Effector memory CD8-positive, alpha-beta T cell (primary cell): ENCODE measurements around the gene LRBA.
A peak's percentile ranks its signal among the peaks of the same experiment; 100 is the strongest.

ENCODE experiments used
- ATAC-seq: fragments of 150-1000 bp; cut with Tn5 transposase; replicated peaks from 2 replicates; pipeline ENCODE4 v1.10.0; 2021; ENCODE audit warnings: mild to moderate bottlenecking, moderate library complexity
- DNase-seq, 3 experiments: peaks; one replicate each; pipeline ENCODE4 v3.0.0; 2021
- H3K27ac Mint-ChIP-seq, 2 donors: one replicate each; pipeline ENCODE4 v1.8.0; 2022; ENCODE audit warnings: mild to moderate bottlenecking in 2 of 2, mixed read lengths in 2 of 2, moderate library complexity in 2 of 2
- H3K27me3 Mint-ChIP-seq, 2 donors: one replicate each; pipeline ENCODE4 v1.8.0; 2022; ENCODE audit warnings: mixed read lengths in 2 of 2
- H3K36me3 Mint-ChIP-seq: one replicate; pipeline ENCODE4 v1.8.0; 2022; ENCODE audit warnings: mild to moderate bottlenecking, moderate library complexity, mixed read lengths; ENCODE audit not compliant: insufficient read depth
- H3K4me1 Mint-ChIP-seq, 2 donors: one replicate each; pipeline ENCODE4 v1.8.0; 2022; ENCODE audit warnings: low read depth in 2 of 2, mixed read lengths in 2 of 2
- H3K4me3 Mint-ChIP-seq, 2 donors: one replicate each; pipeline ENCODE4 v1.8.0; 2022; ENCODE audit warnings: mild to moderate bottlenecking in 2 of 2, mixed read lengths in 2 of 2, moderate library complexity in 2 of 2
- H3K9me3 Mint-ChIP-seq, 2 donors: one replicate each; pipeline ENCODE4 v1.8.0; 2022; ENCODE audit warnings: mixed read lengths in 2 of 2

The LRBA gene

DNA sequence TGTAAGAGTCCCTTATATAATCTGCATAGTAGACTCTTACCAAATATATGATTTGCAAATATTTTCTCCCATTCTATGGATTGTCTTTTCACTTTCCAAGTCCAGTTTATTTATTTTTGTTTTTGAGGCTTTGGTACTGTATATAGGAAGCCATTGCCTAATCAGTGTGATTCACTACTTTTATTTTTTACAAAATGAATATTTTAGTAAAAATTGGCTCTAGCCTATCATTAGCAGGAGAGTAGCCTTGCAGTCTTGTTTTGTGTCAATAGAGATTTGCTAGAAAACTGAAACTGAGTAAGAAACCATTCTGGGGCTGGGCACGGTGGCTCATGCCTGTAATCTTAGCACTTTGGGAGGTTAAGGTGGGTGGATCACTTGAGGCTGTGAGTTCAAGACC is 633.1 kb downstream of the LRBA start:
- Mint-ChIP-seq H3K27ac (no peak overlapping the region), H3K27me3 (no peaks in the 10 kb centered on the region), H3K4me1 (no peaks in the 10 kb centered on the region), H3K36me3 (no peaks in the 10 kb centered on the region), H3K9me3 (no peaks in the 10 kb centered on the region), H3K4me3 (no peak overlapping the region)
- DNase-seq (no peak), ATAC-seq (no peak)

DNA sequence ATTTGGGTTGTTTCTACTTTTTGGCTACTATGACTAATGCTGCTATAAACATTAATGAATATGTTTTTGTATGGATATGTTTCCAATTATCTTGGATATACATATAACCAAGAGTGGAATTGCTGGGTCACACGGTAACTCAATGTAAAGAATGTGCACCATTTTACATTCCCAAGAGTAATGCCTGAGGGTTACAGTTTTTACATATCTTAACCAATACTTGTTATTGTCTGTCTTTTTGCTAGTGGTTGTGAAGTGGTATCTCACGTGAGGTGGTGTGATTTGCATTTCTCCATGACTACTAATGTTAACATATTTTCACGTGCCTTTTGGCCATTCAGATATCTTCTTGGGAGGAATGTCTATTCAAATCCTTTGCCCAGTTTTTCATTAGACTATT is 633.5 kb downstream of the LRBA start:
- no peaks in the 10 kb centered on the region for H3K9me3 Mint-ChIP-seq

DNA sequence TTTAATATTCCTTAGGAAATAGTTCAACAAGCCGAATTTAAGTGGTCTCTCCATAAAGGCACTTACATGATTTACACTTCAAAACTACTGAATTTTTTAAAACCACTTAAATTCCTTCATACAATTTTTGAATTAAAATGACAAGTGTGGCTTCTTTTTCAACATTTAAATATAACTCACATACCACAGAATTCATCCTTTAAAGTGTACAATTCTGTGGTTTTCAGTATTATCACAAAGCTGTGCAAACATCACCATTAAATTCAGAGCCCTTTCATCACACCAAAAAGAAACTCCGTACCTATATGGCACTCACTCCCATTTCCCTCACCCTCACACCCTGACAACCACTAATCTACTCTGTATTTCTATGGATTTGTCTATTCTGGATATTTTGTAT is 634.0 kb downstream of the LRBA start:
- no peaks in the 10 kb centered on the region for H3K27me3 Mint-ChIP-seq
- no peaks in the 10 kb centered on the region for H3K36me3 Mint-ChIP-seq
- no peak for ATAC-seq
- H3K4me1 Mint-ChIP-seq: no peaks in the 10 kb centered on the region
- H3K4me3 Mint-ChIP-seq: no peak overlapping the region
- DNase-seq: no peak
- H3K9me3 Mint-ChIP-seq: no peaks in the 10 kb centered on the region
- no peak overlapping the region for H3K27ac Mint-ChIP-seq

More for the DNA sequence above, 633.5 kb downstream of the LRBA start:
- H3K4me1 Mint-ChIP-seq: no peaks in the 10 kb centered on the region
- H3K27me3 Mint-ChIP-seq: no peaks in the 10 kb centered on the region
- H3K36me3 Mint-ChIP-seq: no peaks in the 10 kb centered on the region
- ATAC-seq (no peak), DNase-seq (no peak)
- H3K27ac Mint-ChIP-seq: no peak overlapping the region
- no peak overlapping the region for H3K4me3 Mint-ChIP-seq

DNA sequence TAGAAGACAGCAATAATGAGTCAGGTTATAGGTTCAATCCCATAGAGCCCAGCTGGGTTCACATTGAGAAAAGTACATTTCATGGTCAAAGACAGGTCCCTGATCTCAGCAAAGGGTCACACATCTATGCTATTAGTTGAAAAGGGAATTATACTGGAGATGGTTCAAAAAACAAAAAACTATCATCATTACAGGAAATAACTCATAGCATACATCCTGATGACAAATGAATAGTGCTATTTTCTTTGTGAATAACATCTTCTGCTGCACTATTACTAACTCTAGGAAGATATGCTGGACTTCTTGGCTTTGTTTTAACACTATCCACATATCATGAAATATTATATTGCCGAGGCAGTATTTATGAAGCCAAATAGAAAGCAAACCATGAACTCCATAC is 635.6 kb downstream of the LRBA start:
- Mint-ChIP-seq H3K4me1 (peaks cover 0 to 2% of the 10 kb centered on the region in 2 donors), H3K27ac (no peak overlapping the region), H3K9me3 (no peaks in the 10 kb centered on the region), H3K27me3 (no peaks in the 10 kb centered on the region), H3K36me3 (no peaks in the 10 kb centered on the region), H3K4me3 (no peak overlapping the region)
- DNase-seq (no peak), ATAC-seq (no peak)

DNA sequence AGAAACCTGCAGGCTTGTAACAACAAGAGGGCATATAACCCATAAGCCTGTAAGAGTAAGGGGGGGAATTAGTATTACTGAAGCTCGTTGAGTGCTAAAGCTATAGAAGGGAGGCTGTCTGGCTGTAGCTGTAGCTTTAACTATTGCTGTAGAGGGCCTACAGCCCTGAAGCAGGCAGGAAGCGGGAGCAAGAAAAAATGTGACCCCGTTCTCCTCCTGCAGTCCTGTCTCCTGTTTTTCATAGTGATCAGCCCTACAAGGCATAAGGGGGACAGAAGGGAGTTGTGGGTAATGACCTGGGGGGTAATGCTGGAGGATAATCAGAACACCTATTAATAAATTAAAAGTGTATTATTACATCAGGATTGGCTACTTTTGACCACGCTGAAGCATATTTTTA is 640.1 kb downstream of the LRBA start:
- Mint-ChIP-seq H3K27me3 (no peaks in the 10 kb centered on the region), H3K4me1 (peaks cover 0 to 2% of the 10 kb centered on the region in 2 donors), H3K4me3 (no peak overlapping the region), H3K27ac (no peak overlapping the region), H3K36me3 (no peaks in the 10 kb centered on the region), H3K9me3 (no peaks in the 10 kb centered on the region)
- ATAC-seq: no peak
- DNase-seq: no peak

DNA sequence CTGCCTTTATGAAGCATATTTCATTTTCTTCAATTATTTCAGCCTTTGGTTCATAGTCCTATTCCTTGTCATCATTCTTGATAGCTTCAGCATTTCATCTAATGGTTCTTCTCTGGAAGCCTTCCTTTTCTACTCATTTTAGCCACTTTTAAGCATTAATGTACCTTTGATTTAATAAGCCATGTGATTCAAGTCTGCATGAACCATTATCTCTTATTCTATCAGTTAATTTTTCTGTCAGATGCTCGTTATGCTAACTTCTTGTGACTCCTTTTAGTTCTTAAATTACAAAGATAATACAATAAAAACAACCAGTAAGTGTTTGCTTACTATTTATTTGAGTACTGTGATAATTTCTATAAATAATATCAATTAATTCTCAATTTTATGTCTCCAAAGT is 643.2 kb downstream of the LRBA start:
- DNase-seq: no peak
- H3K9me3 Mint-ChIP-seq: no peaks in the 10 kb centered on the region
- no peak overlapping the region for H3K27ac Mint-ChIP-seq
- H3K4me1 Mint-ChIP-seq: peaks cover 2 to 4% of the 10 kb centered on the region in 2 donors
- H3K36me3 Mint-ChIP-seq: no peaks in the 10 kb centered on the region
- H3K27me3 Mint-ChIP-seq: no peaks in the 10 kb centered on the region
- no peak overlapping the region for H3K4me3 Mint-ChIP-seq
- no peak for ATAC-seq

DNA sequence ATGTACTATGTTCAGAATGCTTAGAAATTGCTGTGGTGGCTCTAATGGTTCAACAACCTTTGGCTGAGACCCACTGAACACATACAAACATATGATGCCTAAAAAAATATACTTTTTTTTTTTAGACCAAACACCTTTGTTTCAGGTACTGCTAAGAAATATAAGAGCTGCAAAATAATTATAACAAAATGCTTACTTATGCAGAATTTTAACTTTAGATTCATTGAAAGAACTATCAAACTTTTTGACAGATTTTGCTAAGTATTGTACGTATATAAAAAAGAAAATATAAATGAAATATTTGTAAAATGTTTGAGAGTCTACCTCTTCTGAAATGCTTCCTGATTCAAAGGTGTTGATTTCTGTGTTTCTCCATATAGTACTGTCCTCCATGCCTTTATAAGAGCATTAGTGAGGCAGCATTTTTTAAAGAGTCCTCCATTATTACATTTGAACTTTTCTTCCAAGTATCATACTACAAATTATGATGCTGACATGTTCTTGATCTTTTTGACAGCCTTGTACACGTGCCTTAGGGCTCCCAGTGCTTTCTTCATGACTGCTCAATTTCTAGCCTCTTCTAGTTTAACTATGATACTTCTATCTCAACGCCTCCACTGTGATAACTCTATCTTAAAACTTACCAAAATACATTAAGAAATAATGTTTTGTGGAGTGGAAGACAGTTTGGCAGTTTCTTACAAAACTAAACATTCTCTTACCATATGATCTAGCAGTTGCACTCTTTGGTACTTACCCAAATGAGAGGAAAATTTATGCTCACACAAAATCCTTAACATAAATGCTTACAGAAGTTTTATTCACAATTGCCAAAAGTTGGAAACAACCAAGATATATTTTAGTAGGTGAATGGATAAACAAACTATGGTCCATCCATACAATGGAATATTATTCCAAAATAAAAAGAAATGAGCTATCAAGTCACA is 645.4 kb downstream of the LRBA start:
- peak overlapping the region in 1 of 2 donors; percentile 61 for H3K27ac Mint-ChIP-seq

DNA sequence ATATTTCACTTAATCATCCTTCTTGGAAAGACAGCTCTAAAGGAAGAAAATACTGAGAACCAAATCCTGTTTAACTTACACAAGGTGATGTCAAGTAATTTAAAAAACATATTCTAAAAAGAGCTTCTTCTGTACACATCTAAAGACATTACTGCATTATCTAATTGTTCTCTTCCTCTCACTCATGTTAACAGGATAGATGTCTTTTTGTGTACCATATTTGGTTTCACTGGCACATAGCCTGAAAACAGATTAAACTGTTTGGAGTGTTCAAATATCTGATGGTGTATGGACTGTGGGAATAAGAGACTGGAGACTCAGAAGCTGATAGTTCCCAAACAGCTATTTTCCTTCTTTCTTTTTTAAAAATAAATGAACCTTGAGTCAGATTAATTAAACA is 646.4 kb downstream of the LRBA start:
- H3K36me3 Mint-ChIP-seq: no peaks in the 10 kb centered on the region
- H3K9me3 Mint-ChIP-seq: no peaks in the 10 kb centered on the region
- no peak overlapping the region for H3K4me3 Mint-ChIP-seq
- DNase-seq (no peak), ATAC-seq (no peak)
- peaks cover 0 to 15% of the 10 kb centered on the region in 2 donors for H3K4me1 Mint-ChIP-seq
- H3K27me3 Mint-ChIP-seq: no peaks in the 10 kb centered on the region
- H3K27ac Mint-ChIP-seq: peak overlapping the region in 1 of 2 donors; percentile 70

More for the DNA sequence above, 645.4 kb downstream of the LRBA start:
- DNase-seq (no peak), ATAC-seq (no peak)
- no peaks in the 10 kb centered on the region for H3K36me3 Mint-ChIP-seq
- H3K27me3 Mint-ChIP-seq: no peaks in the 10 kb centered on the region
- peaks cover 0 to 7% of the 10 kb centered on the region in 2 donors for H3K4me1 Mint-ChIP-seq
- H3K4me3 Mint-ChIP-seq: no peak overlapping the region
- H3K9me3 Mint-ChIP-seq: no peaks in the 10 kb centered on the region

DNA sequence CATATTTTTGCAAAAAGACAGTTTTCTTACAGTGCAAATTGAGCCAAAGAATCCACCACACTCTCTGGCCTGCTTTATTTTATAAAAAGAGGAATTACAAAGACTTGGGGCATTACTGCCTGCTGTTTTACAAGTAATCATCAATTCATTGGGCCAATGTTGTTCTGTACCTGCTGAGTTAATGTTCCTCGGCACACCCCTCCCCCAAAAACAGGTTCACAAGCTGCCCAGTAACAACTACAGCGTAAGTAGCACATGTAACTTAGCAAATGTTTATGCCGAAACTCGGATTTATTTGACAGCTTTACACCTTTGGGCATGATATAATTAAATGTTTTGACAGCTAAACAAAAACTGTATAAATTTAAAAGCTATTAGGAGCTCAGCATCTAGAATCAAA is 647.8 kb downstream of the LRBA start:
- H3K27ac Mint-ChIP-seq: no peak overlapping the region
- H3K4me1 Mint-ChIP-seq: peaks cover 0 to 24% of the 10 kb centered on the region in 2 donors
- no peak overlapping the region for H3K4me3 Mint-ChIP-seq
- no peaks in the 10 kb centered on the region for H3K27me3 Mint-ChIP-seq
- H3K36me3 Mint-ChIP-seq: no peaks in the 10 kb centered on the region
- H3K9me3 Mint-ChIP-seq: no peaks in the 10 kb centered on the region
- ATAC-seq: no peak
- no peak for DNase-seq

DNA sequence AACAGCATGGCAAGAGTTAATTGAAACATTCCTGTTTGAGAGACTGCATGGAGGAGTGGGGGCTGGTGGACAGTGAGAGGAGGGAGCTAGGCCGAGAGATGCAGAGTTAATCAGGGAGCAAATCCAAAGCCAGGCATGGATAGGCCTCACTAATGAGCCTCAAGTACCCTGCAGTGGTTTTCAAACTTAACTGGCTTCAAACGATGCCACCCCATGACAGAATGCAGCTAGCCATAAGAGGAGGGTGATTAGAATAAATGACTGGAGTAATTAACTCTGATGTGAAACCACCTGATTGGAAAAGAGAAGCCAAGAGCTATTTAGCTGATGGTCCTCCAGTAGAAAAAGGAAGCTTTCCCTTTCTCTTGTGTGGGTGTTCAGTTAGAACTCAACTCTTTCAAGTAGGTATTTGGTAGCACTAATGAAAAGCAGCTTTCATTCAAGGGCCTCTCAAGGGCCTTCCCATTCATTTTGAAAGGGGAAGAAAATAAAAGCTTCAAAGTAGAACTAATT is 648.5 kb downstream of the LRBA start:
- H3K27ac Mint-ChIP-seq: no peak overlapping the region
- H3K36me3 Mint-ChIP-seq: no peaks in the 10 kb centered on the region
- no peak overlapping the region for H3K4me3 Mint-ChIP-seq
- DNase-seq (no peak), ATAC-seq (no peak)
- H3K4me1 Mint-ChIP-seq: peaks cover 0 to 29% of the 10 kb centered on the region in 2 donors
- H3K27me3 Mint-ChIP-seq: no peaks in the 10 kb centered on the region
- no peaks in the 10 kb centered on the region for H3K9me3 Mint-ChIP-seq

DNA sequence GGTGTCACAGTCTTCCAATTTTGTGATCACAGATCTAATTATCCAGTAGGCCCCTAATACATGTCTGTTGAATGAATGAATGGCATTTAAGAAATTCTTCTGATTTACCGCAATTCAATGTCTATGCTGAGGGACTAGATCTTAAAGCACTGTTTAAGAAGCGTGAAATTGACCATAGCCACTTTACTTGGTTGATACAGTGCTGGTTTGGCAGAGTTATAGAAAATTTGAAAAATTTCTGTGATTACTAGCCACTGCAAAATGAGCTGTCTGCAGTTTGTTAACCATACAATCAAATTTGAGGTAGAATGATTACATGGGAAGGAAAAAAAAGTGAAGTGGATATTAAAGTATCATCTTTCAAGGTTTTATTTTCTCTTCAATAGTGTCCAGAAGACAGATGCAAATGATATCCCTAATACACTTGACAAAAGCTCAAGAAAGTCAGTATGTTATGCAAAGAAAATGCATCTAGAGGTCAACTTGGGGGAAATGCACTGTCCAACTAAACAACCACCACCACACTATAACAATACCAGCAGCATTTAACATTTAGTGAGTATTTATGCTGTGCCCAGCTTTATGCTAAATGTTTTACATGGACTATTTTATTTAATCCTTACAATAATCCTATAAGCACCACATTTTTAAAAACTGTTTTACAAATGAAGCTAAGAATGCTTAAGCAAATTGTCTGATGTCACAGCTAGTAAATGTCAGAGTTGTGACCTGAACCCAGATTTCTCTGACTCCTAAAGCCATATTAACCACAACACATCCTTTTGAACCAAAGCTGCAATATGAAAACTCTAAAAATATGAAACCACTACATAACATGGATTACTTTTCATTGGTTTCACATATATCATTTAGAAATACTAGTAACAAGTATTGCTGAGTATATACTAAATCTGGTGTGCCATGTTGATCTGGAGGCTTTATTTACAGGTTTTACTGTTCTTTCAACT is 651.1 kb downstream of the LRBA start:
- Mint-ChIP-seq H3K4me1 (peaks cover 2 to 32% of the 10 kb centered on the region in 2 donors), H3K9me3 (no peaks in the 10 kb centered on the region), H3K4me3 (no peak overlapping the region), H3K36me3 (no peaks in the 10 kb centered on the region), H3K27ac (no peak overlapping the region), H3K27me3 (no peaks in the 10 kb centered on the region)
- no peak for ATAC-seq
- no peak for DNase-seq

DNA sequence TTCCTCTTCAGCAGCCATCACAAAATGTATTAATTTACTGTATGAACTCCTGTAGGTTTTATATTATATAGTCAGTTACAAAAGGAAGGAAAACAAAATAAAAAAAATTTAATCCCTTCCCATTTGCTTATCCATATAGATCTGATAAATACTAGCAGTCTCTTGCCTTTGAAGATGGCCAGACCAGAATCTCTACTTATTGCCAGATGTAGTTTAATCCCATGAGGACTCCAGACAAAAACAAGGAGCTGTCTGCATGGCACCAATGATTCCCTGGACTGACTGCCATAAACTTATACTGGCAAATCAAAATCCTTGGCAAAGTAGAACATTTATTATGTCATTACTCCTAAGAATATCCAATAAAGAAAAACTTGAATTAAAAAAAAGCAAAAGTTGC is 656.4 kb downstream of the LRBA start:
- Mint-ChIP-seq H3K4me1 (peaks cover 2 to 18% of the 10 kb centered on the region in 2 donors), H3K9me3 (no peaks in the 10 kb centered on the region), H3K27me3 (no peaks in the 10 kb centered on the region), H3K27ac (no peak overlapping the region), H3K4me3 (no peak overlapping the region), H3K36me3 (no peaks in the 10 kb centered on the region)
- ATAC-seq (no peak), DNase-seq (no peak)

DNA sequence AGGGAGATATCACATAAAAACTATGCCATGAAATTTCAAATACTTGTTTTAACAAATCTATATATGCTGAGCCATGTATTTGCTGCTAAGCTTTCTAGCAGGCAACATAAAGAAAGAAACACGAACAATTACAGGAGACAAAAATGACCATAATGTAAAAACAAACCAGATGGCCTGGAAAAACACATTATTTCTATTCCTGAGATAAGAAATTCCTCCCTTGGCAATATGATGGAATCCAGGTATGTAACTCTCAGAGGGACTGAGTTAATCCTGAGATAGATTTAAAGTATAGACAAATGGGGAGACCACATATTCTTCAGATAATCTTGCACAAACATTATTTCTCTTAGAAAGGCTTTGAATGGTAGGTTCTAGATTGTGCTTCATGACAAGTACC is 657.3 kb downstream of the LRBA start:
- Mint-ChIP-seq H3K27ac (no peak overlapping the region), H3K4me3 (no peak overlapping the region), H3K27me3 (no peaks in the 10 kb centered on the region), H3K36me3 (no peaks in the 10 kb centered on the region), H3K9me3 (no peaks in the 10 kb centered on the region), H3K4me1 (peaks cover 2 to 12% of the 10 kb centered on the region in 2 donors)
- ATAC-seq (no peak), DNase-seq (no peak)
